K562 (cell line): ENCODE measurements around the gene LST1. TPM values are rescaled to one million over a fixed set of nuclear protein-coding genes. Genes with fewer than 3 reads are reported as not detected.

Source experiments
- ATF7 ChIP-seq: fragments of 450-650 bp; IDR thresholded peaks from 2 replicates; pipeline ENCODE4 v1.7.1; 2014; ENCODE audit warnings: mild to moderate bottlenecking, moderate library complexity
- CXXC5 ChIP-seq: fragments of 250-450 bp; sonication (Bioruptor Pico); IDR thresholded peaks from 2 replicates; pipeline ENCODE4 v1.8.0; 2022; ENCODE audit warnings: inconsistent platforms, mild to moderate bottlenecking, moderate library complexity
- EHMT2 ChIP-seq: fragments of 450-650 bp; IDR thresholded peaks from 2 replicates; pipeline ENCODE4 v1.6.1; 2018; ENCODE audit warnings: antibody characterized with exemption
- ETV5 ChIP-seq: sonication (generic); formaldehyde crosslinking; IDR thresholded peaks from 2 replicates; pipeline ENCODE4 v1.4.0; 2020; ENCODE audit warnings: low read depth, mild to moderate bottlenecking, missing genetic modification reagents
- ETV6 ChIP-seq, 3 experiments: fragments of 150-350 bp in 1 of 3; sonication (generic) in 1 of 3; formaldehyde crosslinking in 1 of 3; IDR thresholded peaks; 2 replicates each; pipeline versions ENCODE4 v1.6.1 to v1.8.0; 2014 to 2022; ENCODE audit warnings: borderline replicate concordance in 2 of 3, low read depth in 2 of 3, antibody characterized with exemption in 1 of 3, low read length in 1 of 3, mild to moderate bottlenecking in 1 of 3, missing genetic modification reagents in 1 of 3
- FIP1L1 ChIP-seq: fragments of 200-400 bp; formaldehyde crosslinking; IDR thresholded peaks from 2 replicates; pipeline ENCODE4 v1.6.1; 2018; ENCODE audit warnings: mild to moderate bottlenecking, low read depth, low read length; ENCODE audit not compliant: poor library complexity, severe bottlenecking
- HDGF ChIP-seq: fragments of 450-650 bp; IDR thresholded peaks from 2 replicates; pipeline ENCODE4 v1.6.1; 2016
- HMG20B ChIP-seq: fragments of 250-450 bp; sonication (Bioruptor Pico); IDR thresholded peaks from 2 replicates; pipeline ENCODE4 v1.5.0; 2021; ENCODE audit warnings: mild to moderate bottlenecking
- JUN ChIP-seq, 2 experiments: sonication (generic) in 1 of 2; formaldehyde crosslinking in 1 of 2; IDR thresholded peaks; 2 replicates each; pipeline versions ENCODE4 v1.6.1 to v1.8.0; 2012 to 2022; ENCODE audit warnings: borderline replicate concordance in 2 of 2, mild to moderate bottlenecking in 2 of 2, improper control_type of control experiment in 1 of 2, low read depth in 1 of 2, low read length in 1 of 2, missing genetic modification reagents in 1 of 2
- KLF13 ChIP-seq: fragments of 450-650 bp; IDR thresholded peaks from 2 replicates; pipeline ENCODE4 v1.6.1; 2016; ENCODE audit warnings: missing genetic modification characterization, low read depth, mild to moderate bottlenecking, missing compliant biosample characterization, moderate library complexity, borderline replicate concordance
- MAFK ChIP-seq: IDR thresholded peaks from 2 replicates; pipeline ENCODE4 v1.6.1; 2011; ENCODE audit warnings: low read length, improper control_type of control experiment
- NR2C1 ChIP-seq, 2 experiments: fragments of 450-650 bp; IDR thresholded peaks; 2 replicates each; pipeline ENCODE4 v1.6.1; 2017; ENCODE audit warnings: mild to moderate bottlenecking in 2 of 2, antibody characterized with exemption in 1 of 2, inconsistent platforms in 1 of 2, missing compliant biosample characterization in 1 of 2, missing genetic modification characterization in 1 of 2
- NR2C2 ChIP-seq, 2 experiments: fragments of 200-800 bp in 1 of 2; sonication (Bioruptor generic) in 1 of 2; sonication (generic) in 1 of 2; formaldehyde crosslinking in 1 of 2; IDR thresholded peaks; 2 replicates each; pipeline versions ENCODE4 v1.6.1 to v1.8.0; 2016 to 2022; ENCODE audit warnings: mild to moderate bottlenecking in 1 of 2, missing compliant biosample characterization in 1 of 2, missing genetic modification characterization in 1 of 2, missing genetic modification reagents in 1 of 2
- RBM15 ChIP-seq: fragments of 200-400 bp; formaldehyde crosslinking; IDR thresholded peaks from 2 replicates; pipeline ENCODE4 v1.6.1; 2018; ENCODE audit warnings: mild to moderate bottlenecking, low read length, moderate library complexity; ENCODE audit not compliant: insufficient read depth
- SMARCC2 ChIP-seq: fragments of 450-650 bp; IDR thresholded peaks from 2 replicates; pipeline ENCODE4 v1.6.1; 2017; ENCODE audit warnings: antibody characterized with exemption, moderate library complexity, mild to moderate bottlenecking, low read depth
- SOX6 ChIP-seq: fragments of 450-650 bp; IDR thresholded peaks from 2 replicates; pipeline ENCODE4 v1.6.1; 2014; ENCODE audit warnings: mild to moderate bottlenecking
- YY1 ChIP-seq, 3 experiments: IDR thresholded peaks; 2 replicates each; pipeline ENCODE4 v1.6.1; 2011; ENCODE audit warnings: low read length in 2 of 3, mild to moderate bottlenecking in 2 of 3, moderate library complexity in 2 of 3, borderline replicate concordance in 1 of 3, control low read depth in 1 of 3, low read depth in 1 of 3; ENCODE audit not compliant: insufficient read depth in 3 of 3, insufficient replicate concordance in 2 of 3, control insufficient read depth in 1 of 3, insufficient read length in 1 of 3; ENCODE audit errors: extremely low read depth in 1 of 3
- ZNF347 ChIP-seq: fragments of 450-650 bp; formaldehyde crosslinking; IDR thresholded peaks from 2 replicates; pipeline ENCODE4 v1.4.0; 2020; ENCODE audit warnings: low read depth, mild to moderate bottlenecking, moderate library complexity
- polyA plus RNA-seq, 8 experiments: library from polyadenylated mRNA; depleted of rRNA in 4 of 8; stranded (reverse) in 5 of 8; unstranded in 3 of 8; fragments of >200 nt; fragmentation: Nextera tagmentation in 2 of 8; fragmentation: Illumina TruSeq in 1 of 8; extraction: Ambion mirVana in 2 of 8; extraction: Trizol in 1 of 8; gene quantifications; 2 replicates each; pipeline versions ENCODE4 v1.2.1 to v1.2.3, GENCODE V29; 2011 to 2014; ENCODE audit warnings: inconsistent platforms in 1 of 8, missing spikeins in 1 of 8
- total RNA-seq, 7 experiments: library from RNA; depleted of rRNA in 6 of 7; stranded (reverse); fragments of >200 nt in 6 of 7; fragmentation: Illumina TruSeq in 2 of 7; extraction: Trizol in 2 of 7; gene quantifications; 2 replicates each; pipeline versions ENCODE4 v1.2.1 to v1.2.3, GENCODE V29; 2011 to 2021; ENCODE audit warnings: low replicate concordance in 1 of 7
- TF ChIP-seq, protein P1 (sequence below): fragments of 450-650 bp; formaldehyde crosslinking; IDR thresholded peaks from 2 replicates; pipeline ENCODE4 v1.4.0; 2020; ENCODE audit warnings: mild to moderate bottlenecking, moderate library complexity

LST1 gene
- total and polyA plus RNA-seq, 9 of the 15 experiments (the other 6 are each of a cell fraction or from before 2014, with no cell fraction given): 0.82 to 7.8 (median 1.7) TPM

DNA sequence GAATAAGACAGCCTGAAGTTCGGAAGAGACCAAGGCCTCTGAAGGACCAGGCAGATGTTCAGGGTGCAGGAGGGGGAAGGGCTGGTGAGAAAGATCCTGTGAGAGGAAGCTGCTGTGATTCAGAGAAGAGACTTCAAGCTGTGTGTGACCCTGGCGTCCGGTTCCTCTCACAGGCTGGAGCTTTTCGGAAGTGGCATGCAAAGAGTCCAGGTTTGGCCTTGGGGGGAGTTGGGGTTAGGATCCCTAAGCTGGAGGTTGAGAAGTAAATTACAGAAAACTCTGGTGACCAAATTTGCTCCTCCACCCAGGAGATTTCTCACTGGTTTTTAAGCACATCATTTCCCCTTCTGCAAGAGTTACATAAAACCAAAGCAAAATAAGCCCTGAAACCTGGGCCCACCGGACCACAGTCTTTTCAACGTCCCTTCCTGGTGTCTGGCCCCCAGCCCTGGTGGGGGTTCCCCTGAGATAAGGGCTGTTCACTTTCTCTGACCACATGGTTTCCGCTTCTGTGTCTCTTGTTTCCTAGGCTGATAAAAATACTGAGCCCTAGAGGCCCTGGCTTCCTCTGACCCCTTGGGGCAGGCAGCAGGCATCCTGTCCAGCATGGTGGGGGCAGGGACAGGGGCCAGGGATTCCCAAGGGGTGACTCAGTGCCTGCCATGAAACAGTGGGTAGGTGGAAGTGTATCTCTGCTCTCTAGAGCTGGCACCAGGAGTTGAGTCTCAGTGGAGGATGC lies 25.9 kb upstream of the LST1 start (continued):
- TF ChIP-seq FIP1L1 (no peak), JUN (IDR thresholded peaks at IDR 0.05; ENCODE audit: borderline replicate concordance, low read depth, low read length) (peak; percentile 86), JUN (CRISPR knock-in tag; IDR thresholded peaks at IDR 0.05; ENCODE audit: borderline replicate concordance) (no peak), CXXC5 (CRISPR knock-in tag) (peak; percentile 61), ATF7 (no peak), NR2C1 (IDR thresholded peaks at IDR 0.05) (no peak), NR2C1 (tag; IDR thresholded peaks at IDR 0.05) (peak; percentile 35; the same call in 1 of the 2 replicates), SOX6 (peak; percentile 71), MAFK (0 out of 2 replicates have a peak, but pooled peaks have one; percentile 11), SMARCC2 (0 out of 2 replicates have a peak, but pooled peaks have one; percentile 23), EHMT2 (no peak), ETV6 (IDR thresholded peaks at IDR 0.05; ENCODE audit: borderline replicate concordance in 1 of 2, low read depth in 2 of 2, low read length in 1 of 2) (peak; percentile 69 to 88; a peak in 3 of 4 replicates), ETV6 (CRISPR knock-in tag; IDR thresholded peaks at IDR 0.05; ENCODE audit: borderline replicate concordance) (no peak), ZNF347 (CRISPR knock-in tag) (no peak), KLF13 (tag) (no peak), NR2C2 (CRISPR knock-in tag; IDR thresholded peaks at IDR 0.05) (no peak), NR2C2 (tag; IDR thresholded peaks at IDR 0.05) (peak; percentile 70), HMG20B (CRISPR knock-in tag) (0 out of 2 replicates have a peak, but pooled peaks have one; percentile 40), YY1 (IDR thresholded peaks at IDR 0.05; ENCODE audit: borderline replicate concordance in 1 of 3, control insufficient read depth in 1 of 3, extremely low read depth in 1 of 3, insufficient read depth in 3 of 3, insufficient read length in 1 of 3, insufficient replicate concordance in 2 of 3, low read depth in 1 of 3, low read length in 2 of 3) (peak in 1 of 3 experiments; percentile 54), RBM15 (no peak), ETV5 (peak; percentile 73; the same call in 1 of the 2 replicates), HDGF (no peak)
- TF ChIP-seq, protein P1, sequence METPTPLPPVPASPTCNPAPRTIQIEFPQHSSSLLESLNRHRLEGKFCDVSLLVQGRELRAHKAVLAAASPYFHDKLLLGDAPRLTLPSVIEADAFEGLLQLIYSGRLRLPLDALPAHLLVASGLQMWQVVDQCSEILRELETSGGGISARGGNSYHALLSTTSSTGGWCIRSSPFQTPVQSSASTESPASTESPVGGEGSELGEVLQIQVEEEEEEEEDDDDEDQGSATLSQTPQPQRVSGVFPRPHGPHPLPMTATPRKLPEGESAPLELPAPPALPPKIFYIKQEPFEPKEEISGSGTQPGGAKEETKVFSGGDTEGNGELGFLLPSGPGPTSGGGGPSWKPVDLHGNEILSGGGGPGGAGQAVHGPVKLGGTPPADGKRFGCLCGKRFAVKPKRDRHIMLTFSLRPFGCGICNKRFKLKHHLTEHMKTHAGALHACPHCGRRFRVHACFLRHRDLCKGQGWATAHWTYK (CRISPR knock-in tag): 0 out of 2 replicates have a peak, but pooled peaks have one; percentile 43
